Stomach (tissue), 9 donors: ENCODE results near the gene CACFD1. TPM values are rescaled to one million over a fixed set of nuclear protein-coding genes. Genes with fewer than 3 reads are reported as not detected.

ENCODE experiments used
- DNase-seq, 2 donors: peaks; one replicate each; pipeline versions ENCODE4 v3.0.0 to v3.0.0-alpha.2; 2013 to 2019
- H3K27ac ChIP-seq, 5 donors: fragments of 200-600 bp in 4 of 5; sonication (generic) in 4 of 5; one replicate each; pipeline ENCODE4 v1.5.1; 2013 to 2019; ENCODE audit warnings: mild to moderate bottlenecking in 1 of 5, moderate library complexity in 1 of 5
- H3K27me3 ChIP-seq, 3 donors: fragments of 200-600 bp; sonication (generic); one replicate each; pipeline ENCODE4 v1.5.1; 2017 to 2019; ENCODE audit warnings: mixed run types in 1 of 3
- H3K36me3 ChIP-seq, 4 donors: fragments of 200-600 bp; sonication (generic); 1 replicate in 3 of 4; 2 replicates in 1 of 4; pipeline ENCODE4 v1.5.1; 2016 to 2019
- H3K4me1 ChIP-seq, 4 donors: fragments of 200-600 bp; sonication (generic); one replicate each; pipeline ENCODE4 v1.5.1; 2016 to 2019
- H3K4me3 ChIP-seq, 4 donors: fragments of 200-600 bp; sonication (generic) in 3 of 4; one replicate each; pipeline ENCODE4 v1.5.1; 2016 to 2019; ENCODE audit warnings: mild to moderate bottlenecking in 1 of 4
- H3K9me3 ChIP-seq, 4 donors: fragments of 200-600 bp; sonication (generic); one replicate each; pipeline ENCODE4 v1.5.1; 2016 to 2019
- CTCF ChIP-seq, 7 experiments: fragments of 450-650 bp in 4 of 7; fragments of 200-600 bp in 3 of 7; sonication (generic) in 3 of 7; IDR thresholded peaks; one replicate each; pipeline ENCODE4 v1.5.1; 2016 to 2019; ENCODE audit warnings: antibody characterized with exemption in 7 of 7, control low read depth in 2 of 7, mild to moderate bottlenecking in 1 of 7
- EP300 ChIP-seq: sonication (generic); formaldehyde crosslinking; IDR thresholded peaks from one replicate; pipeline ENCODE4 v1.6.1; 2017; ENCODE audit warnings: antibody characterized with exemption
- POLR2A ChIP-seq, 4 donors: fragments of 450-650 bp; IDR thresholded peaks; one replicate each; pipeline ENCODE4 v1.6.1; 2016; ENCODE audit warnings: antibody characterized with exemption in 4 of 4, control low read depth in 2 of 4, mild to moderate bottlenecking in 1 of 4, moderate library complexity in 1 of 4
- POLR2AphosphoS5 ChIP-seq, 3 donors: sonication (generic); formaldehyde crosslinking; IDR thresholded peaks; one replicate each; pipeline ENCODE4 v1.6.1; 2016; ENCODE audit warnings: antibody characterized with exemption in 3 of 3
- WGBS, 5 donors: extraction: QIAGEN DNeasy Blood & Tissue Kit in 3 of 5; methylation state at CpG; one replicate each; pipeline versions ENCODE4 v1.1.5 to v1.1.7; 2013 to 2018; 5-methylcytosine and 5-hydroxymethylcytosine counted together
- intact Hi-C: fragments of 100-400 bp; cut with DNase I; formaldehyde crosslinking; loops from one replicate; pipeline ENCODE4 v1.15.1; 2023; ENCODE audit warnings: low total_unique reads
- polyA plus RNA-seq, 3 donors: library from polyadenylated mRNA; stranded (reverse); fragments of 200-250 nt; gene quantifications; one replicate each; pipeline ENCODE4 v1.2.3, GENCODE V29; 2013
- total RNA-seq, 5 donors: library from RNA; depleted of rRNA; stranded (reverse); fragments of >200 nt; gene quantifications; one replicate each; pipeline versions ENCODE4 v1.1.0 to v1.2.3, GENCODE V29; 2014 to 2016
- donor health status: healthy with polysubstance abuse.
- donor health status: Bipolar disorder and iron deficiency.
- donor health status: healthy.

CACFD1 gene
- total and polyA plus RNA-seq, 8 donors, result 11.7 to 74.2 (median 22.5) TPM

GRCh38 chr9:133473743-133474142 is 14.0 kb downstream of the CACFD1 start:
- Histone ChIP-seq H3K36me3 (peaks cover 2 to 36% (median 17%) of the 10 kb centered on the region in 4 donors), H3K4me1 (peaks cover 32 to 48% (median 36%) of the 10 kb centered on the region in 4 donors), H3K4me3 (no peak overlapping the region), H3K27ac (no peak overlapping the region), H3K9me3 (no peaks in the 10 kb centered on the region), H3K27me3 (no peaks in the 10 kb centered on the region)
- 89 to 91% (median 91%) methylated on average over 19 to 20 of the region's 20 CpGs; no CpG with 5 or more reads in 1 of the 5 donors for WGBS, 5 donors
- no peak for TF ChIP-seq EP300
- TF ChIP-seq CTCF (IDR thresholded peaks at IDR 0.05), result no peak
- intact Hi-C loops, result no loop called here
- DNase-seq, result no peak

GRCh38 chr9:133474215-133474614 is 14.4 kb downstream of the CACFD1 start:
- TF ChIP-seq EP300 (no peak), POLR2A (IDR thresholded peaks at IDR 0.05) (no peak), CTCF (IDR thresholded peaks at IDR 0.05) (no peak), POLR2AphosphoS5 (IDR thresholded peaks at IDR 0.05) (no peak)
- peaks cover 34 to 48% (median 40%) of the 10 kb centered on the region in 4 donors for H3K4me1 ChIP-seq
- no peak overlapping the region for H3K4me3 ChIP-seq
- intact Hi-C loops, result no loop called here
- DNase-seq, result no peak
- peaks cover 0 to 1% (median 0%) of the 10 kb centered on the region in 3 donors for H3K27me3 ChIP-seq
- peaks cover 0 to 31% (median 12%) of the 10 kb centered on the region in 4 donors for H3K36me3 ChIP-seq
- no peak overlapping the region for H3K27ac ChIP-seq
- H3K9me3 ChIP-seq, result no peaks in the 10 kb centered on the region
- whole genome bisulfite sequencing, 5 donors, result 53 to 70% (median 66%) methylated on average over 1 to 5 of the region's 5 CpGs

- Histone ChIP-seq H3K27me3 (peaks cover 0 to 7% (median 0%) of the 10 kb centered on the region in 3 donors), H3K4me1 (peaks cover 33 to 48% (median 40%) of the 10 kb centered on the region in 4 donors), H3K9me3 (no peaks in the 10 kb centered on the region), H3K27ac (no peak overlapping the region), H3K4me3 (no peak overlapping the region), H3K36me3 (peaks cover 0 to 25% (median 10%) of the 10 kb centered on the region in 4 donors)
- intact Hi-C loops, result no loop called here
- 74 to 88% (median 86%) methylated on average over 14 to 20 of the region's 20 CpGs for WGBS, 5 donors
- DNase-seq, result no peak
- no peak for TF ChIP-seq POLR2A (IDR thresholded peaks at IDR 0.05)
Observed at GRCh38 chr9:133474853-133475252, 15.1 kb downstream of the CACFD1 start.

GRCh38 chr9:133475292-133476012 is 15.7 kb downstream of the CACFD1 start:
- H3K27ac ChIP-seq, result no peak overlapping the region
- peaks cover 0 to 7% (median 0%) of the 10 kb centered on the region in 3 donors for H3K27me3 ChIP-seq
- intact Hi-C loops, result no loop called here
- no peaks in the 10 kb centered on the region for H3K9me3 ChIP-seq
- DNase-seq, result no peak
- no peak for TF ChIP-seq EP300
- no peak for TF ChIP-seq POLR2AphosphoS5 (IDR thresholded peaks at IDR 0.05)
- TF ChIP-seq CTCF (IDR thresholded peaks at IDR 0.05), result no peak
- no peak for TF ChIP-seq POLR2A (IDR thresholded peaks at IDR 0.05)
- peaks cover 27 to 42% (median 36%) of the 10 kb centered on the region in 4 donors for H3K4me1 ChIP-seq
- 86 to 90% (median 89%) methylated on average over 20 to 27 of the region's 27 CpGs for WGBS, 5 donors
- H3K4me3 ChIP-seq, result no peak overlapping the region
- H3K36me3 ChIP-seq, result peaks cover 0 to 23% (median 10%) of the 10 kb centered on the region in 4 donors
